Hepatocyte (in vitro differentiated cells): ENCODE measurements around the gene HHAT. TPM values are rescaled to one million over a fixed set of nuclear protein-coding genes. Genes with fewer than 3 reads are reported as not detected.

ENCODE experiments used
- DNase-seq: peaks from one replicate; pipeline ENCODE4 v3.0.0-alpha.2; 2016; ENCODE audit warnings: low spot score
- H2AFZ ChIP-seq: fragments of 200-600 bp; sonication (generic); 2 replicates; pipeline ENCODE4 v1.6.0; 2016; ENCODE audit warnings: antibody characterized with exemption, mild to moderate bottlenecking
- H3K27ac ChIP-seq: fragments of 200-600 bp; sonication (generic); 2 replicates; pipeline ENCODE4 v1.5.1; 2016; ENCODE audit warnings: mild to moderate bottlenecking
- H3K27me3 ChIP-seq: fragments of 200-600 bp; sonication (generic); 2 replicates; pipeline ENCODE4 v1.6.1; 2016
- H3K36me3 ChIP-seq: fragments of 200-600 bp; sonication (generic); replicated peaks from 2 replicates; pipeline ENCODE4 v1.5.1; 2016; ENCODE audit warnings: low read depth; ENCODE audit not compliant: insufficient read depth
- H3K4me1 ChIP-seq: fragments of 200-600 bp; sonication (generic); 2 replicates; pipeline ENCODE4 v1.5.1; 2016; ENCODE audit warnings: mild to moderate bottlenecking, moderate library complexity; ENCODE audit not compliant: insufficient read depth
- H3K4me2 ChIP-seq: fragments of 200-600 bp; sonication (generic); 2 replicates; pipeline ENCODE4 v1.6.0; 2016
- H3K4me3 ChIP-seq: fragments of 200-600 bp; sonication (generic); 2 replicates; pipeline ENCODE4 v1.5.1; 2016; ENCODE audit warnings: mild to moderate bottlenecking
- H3K79me2 ChIP-seq: fragments of 200-600 bp; sonication (generic); 2 replicates; pipeline ENCODE4 v1.6.0; 2017; ENCODE audit warnings: mild to moderate bottlenecking
- H3K9me2 ChIP-seq: fragments of 200-600 bp; sonication (generic); replicated peaks from 2 replicates; pipeline ENCODE4 v1.6.0; 2017; ENCODE audit warnings: mild to moderate bottlenecking; ENCODE audit not compliant: insufficient read depth
- H3K9me3 ChIP-seq: fragments of 200-600 bp; sonication (generic); 2 replicates; pipeline ENCODE4 v1.5.1; 2016; ENCODE audit warnings: low read depth, mild to moderate bottlenecking
- H4K20me1 ChIP-seq: fragments of 200-600 bp; sonication (generic); 2 replicates; pipeline ENCODE4 v1.6.0; 2016; ENCODE audit warnings: mild to moderate bottlenecking; ENCODE audit not compliant: insufficient read depth, poor library complexity, severe bottlenecking
- EZH2 ChIP-seq: fragments of 200-600 bp; sonication (generic); IDR thresholded peaks from 2 replicates; pipeline ENCODE4 v1.6.1; 2016; ENCODE audit warnings: antibody characterized with exemption, mild to moderate bottlenecking, borderline replicate concordance
- EZH2phosphoT487 ChIP-seq: fragments of 200-600 bp; sonication (generic); IDR thresholded peaks from one replicate; pipeline ENCODE4 v1.6.1; 2018; ENCODE audit warnings: antibody characterized with exemption, mild to moderate bottlenecking, low read depth, moderate library complexity; ENCODE audit not compliant: unreplicated experiment, severe bottlenecking
- WGBS: methylation state at CpG from one replicate; pipeline ENCODE4 v1.1.6; 2016; ENCODE audit warnings: low lambda C conversion rate; ENCODE audit errors: missing lambda C conversion rate; 5-methylcytosine and 5-hydroxymethylcytosine counted together
- polyA plus RNA-seq: library from polyadenylated mRNA; unstranded; fragments of >200 nt; fragmentation: Nextera tagmentation; extraction: Ambion mirVana; gene quantifications from 2 replicates; pipeline ENCODE4 v1.2.1, GENCODE V29; 2016
- total RNA-seq: library from RNA; depleted of rRNA; stranded (reverse); fragments of >200 nt; gene quantifications from 2 replicates; pipeline ENCODE4 v1.2.3, GENCODE V29; 2014
- TF ChIP-seq, protein P1 (sequence below): fragments of 200-600 bp; sonication (generic); IDR thresholded peaks from 2 replicates; pipeline ENCODE4 v1.5.1; 2016; ENCODE audit warnings: antibody characterized with exemption, mild to moderate bottlenecking; ENCODE audit not compliant: poor library complexity

HHAT gene
- total and polyA plus RNA-seq, 2 experiments from 2014 or later, result 5.3 to 6.3 TPM

DNA sequence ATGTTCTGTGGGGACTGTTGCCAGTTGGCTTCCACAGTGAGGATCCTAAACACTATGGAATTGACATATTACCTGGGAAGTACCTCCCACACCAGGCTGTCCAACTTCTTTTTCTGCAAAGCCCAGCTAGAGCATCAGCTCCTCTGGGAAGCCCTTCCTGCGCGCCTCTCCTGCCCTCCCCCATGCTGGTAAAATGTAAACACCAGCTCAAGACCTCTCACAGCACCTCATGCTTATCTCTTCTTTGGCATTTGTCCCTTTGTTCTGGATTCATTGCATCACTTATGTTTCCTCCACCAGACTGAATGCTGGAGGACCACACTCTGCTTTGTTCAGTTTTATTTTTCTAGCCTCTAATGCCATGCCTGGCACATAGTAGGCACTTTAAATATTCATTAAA, 172.1 kb downstream of the HHAT start:
- no peak for DNase-seq
- Histone ChIP-seq H3K27me3 (no peaks in the 10 kb centered on the region), H3K36me3 (no peaks in the 10 kb centered on the region), H3K27ac (no peak overlapping the region), H3K4me3 (no peak overlapping the region), H2AFZ (no peak overlapping the region), H3K4me2 (no peak overlapping the region), H3K79me2 (no peaks in the 10 kb centered on the region), H3K4me1 (no peaks in the 10 kb centered on the region), H3K9me2 (no peaks in the 10 kb centered on the region), H4K20me1 (no peaks in the 10 kb centered on the region), H3K9me3 (no peaks in the 10 kb centered on the region)
- no peak for TF ChIP-seq EZH2
- TF ChIP-seq, protein P1, sequence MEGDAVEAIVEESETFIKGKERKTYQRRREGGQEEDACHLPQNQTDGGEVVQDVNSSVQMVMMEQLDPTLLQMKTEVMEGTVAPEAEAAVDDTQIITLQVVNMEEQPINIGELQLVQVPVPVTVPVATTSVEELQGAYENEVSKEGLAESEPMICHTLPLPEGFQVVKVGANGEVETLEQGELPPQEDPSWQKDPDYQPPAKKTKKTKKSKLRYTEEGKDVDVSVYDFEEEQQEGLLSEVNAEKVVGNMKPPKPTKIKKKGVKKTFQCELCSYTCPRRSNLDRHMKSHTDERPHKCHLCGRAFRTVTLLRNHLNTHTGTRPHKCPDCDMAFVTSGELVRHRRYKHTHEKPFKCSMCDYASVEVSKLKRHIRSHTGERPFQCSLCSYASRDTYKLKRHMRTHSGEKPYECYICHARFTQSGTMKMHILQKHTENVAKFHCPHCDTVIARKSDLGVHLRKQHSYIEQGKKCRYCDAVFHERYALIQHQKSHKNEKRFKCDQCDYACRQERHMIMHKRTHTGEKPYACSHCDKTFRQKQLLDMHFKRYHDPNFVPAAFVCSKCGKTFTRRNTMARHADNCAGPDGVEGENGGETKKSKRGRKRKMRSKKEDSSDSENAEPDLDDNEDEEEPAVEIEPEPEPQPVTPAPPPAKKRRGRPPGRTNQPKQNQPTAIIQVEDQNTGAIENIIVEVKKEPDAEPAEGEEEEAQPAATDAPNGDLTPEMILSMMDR, result no peak
- TF ChIP-seq EZH2phosphoT487, result no peak
- 32% methylated on average over 2 of the region's 2 CpGs for WGBS

DNA sequence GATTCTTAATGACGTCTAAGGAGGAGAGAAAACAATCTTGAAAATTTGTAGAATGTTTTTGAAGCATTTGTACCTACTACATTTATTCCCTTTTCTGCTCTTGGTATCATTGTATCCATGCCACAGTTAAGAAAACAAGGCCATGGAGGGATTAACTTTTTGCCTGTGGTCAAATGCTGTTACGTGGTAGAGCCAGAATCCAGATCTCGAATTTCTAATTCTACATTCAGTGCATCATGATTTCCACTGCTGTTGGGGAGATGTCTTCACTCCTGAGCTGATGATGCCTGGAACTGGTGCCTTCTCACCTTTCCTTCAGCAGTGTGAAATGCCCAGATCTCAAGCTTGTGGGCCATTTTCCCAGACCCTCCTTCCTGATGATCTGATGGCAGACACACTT, 175.6 kb downstream of the HHAT start:
- Histone ChIP-seq H3K4me1 (no peaks in the 10 kb centered on the region), H3K9me3 (no peaks in the 10 kb centered on the region), H3K4me2 (no peak overlapping the region), H3K9me2 (no peaks in the 10 kb centered on the region), H3K4me3 (no peak overlapping the region), H3K27me3 (no peaks in the 10 kb centered on the region), H2AFZ (no peak overlapping the region), H3K36me3 (no peaks in the 10 kb centered on the region), H3K79me2 (no peaks in the 10 kb centered on the region), H3K27ac (no peak overlapping the region), H4K20me1 (no peaks in the 10 kb centered on the region)
- WGBS, result 90% methylated on average over 3 of the region's 3 CpGs
- TF ChIP-seq EZH2phosphoT487, result no peak
- TF ChIP-seq, protein P1, result no peak
- no peak for DNase-seq

DNA sequence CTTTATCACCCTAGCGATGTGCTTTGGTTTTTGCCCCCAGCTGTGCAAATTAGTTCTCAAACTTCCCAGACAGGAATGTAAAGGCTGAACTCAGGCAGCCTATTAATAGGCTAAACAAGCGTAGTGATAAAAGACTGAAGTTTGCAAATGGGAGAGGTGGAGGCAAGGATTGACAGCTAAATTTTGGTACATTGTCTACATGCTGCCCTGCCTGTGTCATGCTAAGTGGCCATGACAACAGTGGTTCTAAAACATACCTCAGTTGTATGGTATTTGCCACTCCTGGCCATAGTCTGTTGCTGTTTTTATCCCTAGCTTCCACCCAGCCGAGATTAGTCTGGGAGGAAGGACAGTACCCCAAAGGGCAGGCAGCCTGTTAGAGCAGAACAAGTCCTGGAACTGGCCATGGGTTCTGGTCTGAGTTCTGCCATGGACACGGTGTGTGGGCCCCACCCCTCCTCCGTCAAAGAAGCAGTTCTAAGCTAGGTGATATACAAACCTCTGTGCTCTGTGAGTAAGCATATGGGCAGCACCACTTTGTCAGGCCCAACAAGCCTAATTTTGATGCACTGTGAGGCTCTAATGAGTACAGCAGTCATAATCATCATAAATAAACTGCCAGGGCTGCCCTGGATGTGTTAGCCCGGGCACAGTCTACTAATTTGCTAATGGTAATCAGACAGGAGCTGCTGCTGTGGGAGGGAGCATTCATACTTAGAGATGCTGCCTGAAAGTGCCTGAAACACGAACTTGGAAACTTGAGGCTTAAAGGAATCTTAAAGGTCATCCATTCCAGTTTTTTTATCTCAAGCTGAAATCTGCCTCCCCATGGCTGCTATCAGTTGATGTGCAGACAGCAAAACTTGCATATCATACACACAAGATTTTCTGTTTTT, 177.1 kb downstream of the HHAT start:
- H3K79me2 ChIP-seq, result no peaks in the 10 kb centered on the region
- no peak overlapping the region for H3K4me2 ChIP-seq
- no peak for DNase-seq
- H3K9me3 ChIP-seq, result no peaks in the 10 kb centered on the region
- no peak overlapping the region for H3K27ac ChIP-seq
- TF ChIP-seq EZH2phosphoT487 (no peak), EZH2 (no peak)
- TF ChIP-seq, protein P1, result no peak
- H2AFZ ChIP-seq, result no peak overlapping the region
- H3K27me3 ChIP-seq, result no peaks in the 10 kb centered on the region
- no peaks in the 10 kb centered on the region for H3K36me3 ChIP-seq
- H4K20me1 ChIP-seq, result no peaks in the 10 kb centered on the region
- H3K4me1 ChIP-seq, result no peaks in the 10 kb centered on the region
- no peaks in the 10 kb centered on the region for H3K9me2 ChIP-seq
- no peak overlapping the region for H3K4me3 ChIP-seq
- WGBS, result 62% methylated on average over 7 of the region's 7 CpGs
